ENCODE data around the gene CGGBP1. TPM values are rescaled to one million over a fixed set of nuclear protein-coding genes. Genes with fewer than 3 reads are reported as not detected.
A peak's percentile ranks its signal among the peaks of the same experiment; 100 is the strongest.

The CGGBP1 gene
- total and polyA plus RNA-seq, 2 donors (not counting 3 experiments of a cell fraction or from before 2014, with no cell fraction given): 33.1 to 69.7 TPM

- ChIA-PET CTCF (interaction anchor here (0.7 to 1.0 kb wide), 3 partner anchors 10 to 29 kb away, joined by 3 to 6 read pairs (median 5); no protein-coding TSS in a partner anchor), POLR2A (no interaction called here)
- Histone ChIP-seq H3K9ac (replicated peaks; ENCODE audit: extremely low read depth, insufficient read depth, low read length) (no peak overlapping the region), H3K9me1 (replicated peaks; ENCODE audit: control insufficient read depth, extremely low read depth, insufficient read depth, low read length) (no peaks in the 10 kb centered on the region), H3K9me3 (replicated peaks; ENCODE audit: control insufficient read depth, insufficient read depth, low read length) (no peaks in the 10 kb centered on the region), H4K20me1 (replicated peaks; ENCODE audit: control insufficient read depth, extremely low read depth, insufficient read depth, low read length) (no peaks in the 10 kb centered on the region), H3K4me1 (ENCODE audit: control insufficient read depth, extremely low read depth, insufficient read depth, low read length) (peaks cover 17% of the 10 kb centered on the region), H3K79me2 (ENCODE audit: control insufficient read depth, insufficient read depth, low read length) (no peaks in the 10 kb centered on the region), H2AFZ (ENCODE audit: low read depth, low read length) (peak overlapping the region; percentile 38), H3K4me3 (replicated peaks in 1 of 3; ENCODE audit: insufficient read depth in 1 of 3, low read depth in 1 of 3, low read length in 3 of 3) (no peak overlapping the region), H3K27ac (ENCODE audit: insufficient read depth, low read depth, low read length) (no peak overlapping the region), H3K36me3 (ENCODE audit: control insufficient read depth in 2 of 2, extremely low read depth in 1 of 2, insufficient read depth in 2 of 2, low read length in 2 of 2) (no peaks in the 10 kb centered on the region), H3K27me3 (ENCODE audit: control insufficient read depth in 2 of 2, insufficient read depth in 2 of 2, low read length in 2 of 2) (no peaks in the 10 kb centered on the region), H3K4me2 (ENCODE audit: insufficient read depth, low read length) (no peak overlapping the region)
- dilution Hi-C loops (cut with MboI; ENCODE audit: extremely low pct_ligation_motif_present, low sequenced_read_pairs) (no loop called here), intact Hi-C loops (cut with micrococcal nuclease) (no loop called here)
- DNase-seq (ENCODE audit: low read depth, low spot score) (no peak), FAIRE-seq (no peak)
- no peak for TF ChIP-seq GATA2 (IDR thresholded peaks at IDR 0.05; ENCODE audit: insufficient read depth, insufficient read length, low read depth, low read length)
- no peak for TF ChIP-seq CTCF (IDR thresholded peaks at IDR 0.05; ENCODE audit: extremely low read depth in 1 of 2, insufficient read depth in 1 of 2, low read depth in 1 of 2, low read length in 2 of 2)
- no peak for TF ChIP-seq JUN (IDR thresholded peaks at IDR 0.05; ENCODE audit: borderline replicate concordance, insufficient read depth, insufficient read length, low read depth)
- TF ChIP-seq EZH2 (IDR thresholded peaks at IDR 0.05; ENCODE audit: borderline replicate concordance, low read depth, low read length, severe bottlenecking): no peak
- no peak for TF ChIP-seq POLR2AphosphoS5 (IDR thresholded peaks at IDR 0.05; ENCODE audit: insufficient read depth, low read depth, low read length)
- no TSS peak for BruUV-seq (replicated peaks)
Measured at GRCh38 chr3:88034491-88035275, 24.1 kb downstream of the CGGBP1 start.

Data from endothelial cell of umbilical vein (primary cell).